SK-N-SH (cell line): ENCODE data around the gene SACM1L. TPM values are rescaled to one million over a fixed set of nuclear protein-coding genes. Genes with fewer than 3 reads are reported as not detected.

Source experiments
- CTCF ChIA-PET: fragments of 300-600, 350-600 bp; formaldehyde crosslinking; extraction: SDS; loops from one replicate; lab custom pipeline; 2021; lab: Yijun Ruan, JAX
- POLR2A ChIA-PET: fragments of 350-600 bp; sonication (Branson Sonifier 250); formaldehyde crosslinking; extraction: SDS; loops from one replicate; lab custom pipeline; 2020; ENCODE audit warnings: antibody characterized with exemption, inconsistent platforms; lab: Yijun Ruan, JAX
- DNase-seq: peaks from one replicate; pipeline ENCODE4 v3.0.0; 2012
- H2AFZ ChIP-seq: fragments of 200-600 bp; sonication (generic); 2 replicates; pipeline ENCODE4 v1.8.1; 2016; ENCODE audit warnings: antibody characterized with exemption, mild to moderate bottlenecking, low read depth
- H3F3A ChIP-seq: fragments of 200-600 bp; sonication (generic); replicated peaks from 2 replicates; pipeline ENCODE3; 2016; ENCODE audit warnings: antibody characterized with exemption, mild to moderate bottlenecking; ENCODE audit not compliant: insufficient read depth
- H3K27ac ChIP-seq, 2 experiments: fragments of 200-500 bp in 1 of 2; fragments of 200-600 bp in 1 of 2; sonication (Bioruptor generic) in 1 of 2; sonication (generic), shearing (Covaris generic) in 1 of 2; 2 replicates each; pipeline versions ENCODE4 v1.5.1 to v1.6.1; 2014 to 2016; ENCODE audit warnings: low read depth in 2 of 2, inconsistent platforms in 1 of 2, low read length in 1 of 2, mild to moderate bottlenecking in 1 of 2, mixed read lengths in 1 of 2
- H3K27me3 ChIP-seq: fragments of 200-600 bp; sonication (generic), shearing (Covaris generic); 2 replicates; pipeline ENCODE4 v1.6.1; 2016; ENCODE audit warnings: mixed run types; ENCODE audit not compliant: insufficient read depth
- H3K36me3 ChIP-seq, 2 experiments: fragments of 200-500 bp in 1 of 2; fragments of 200-600 bp in 1 of 2; sonication (Bioruptor generic) in 1 of 2; sonication (generic) in 1 of 2; replicated peaks in 1 of 2; 2 replicates each; pipeline versions ENCODE3 to v1.5.1; 2014 to 2016; ENCODE audit warnings: low read length in 1 of 2, mild to moderate bottlenecking in 1 of 2; ENCODE audit not compliant: insufficient read depth in 2 of 2, control insufficient read depth in 1 of 2
- H3K4me1 ChIP-seq, 2 experiments: fragments of 200-500 bp in 1 of 2; fragments of 200-600 bp in 1 of 2; sonication (Bioruptor generic) in 1 of 2; sonication (generic), shearing (Covaris generic) in 1 of 2; 2 replicates each; pipeline versions ENCODE4 v1.5.1 to v1.6.1; 2014 to 2016; ENCODE audit warnings: low read depth in 1 of 2, low read length in 1 of 2, mixed run types in 1 of 2; ENCODE audit not compliant: insufficient read depth in 2 of 2, control insufficient read depth in 1 of 2
- H3K4me2 ChIP-seq: fragments of 200-600 bp; sonication (generic), shearing (Covaris generic); 2 replicates; pipeline ENCODE4 v1.6.1; 2017; ENCODE audit warnings: mixed run types
- H3K4me3 ChIP-seq, 2 experiments: fragments of 200-500 bp in 1 of 2; fragments of 200-600 bp in 1 of 2; sonication (Bioruptor generic) in 1 of 2; sonication (generic), shearing (Covaris generic) in 1 of 2; 2 replicates each; pipeline versions ENCODE4 v1.5.1 to v1.8.1; 2014 to 2016; ENCODE audit warnings: low read depth in 2 of 2, inconsistent platforms in 1 of 2, low read length in 1 of 2, mild to moderate bottlenecking in 1 of 2, mixed read lengths in 1 of 2, moderate library complexity in 1 of 2
- H3K79me2 ChIP-seq: fragments of 200-600 bp; sonication (generic); 2 replicates; pipeline ENCODE4 v1.8.1; 2017; ENCODE audit warnings: mild to moderate bottlenecking; ENCODE audit not compliant: insufficient read depth
- H3K9ac ChIP-seq: fragments of 200-600 bp; sonication (generic); 2 replicates; pipeline ENCODE4 v1.6.1; 2017; ENCODE audit warnings: mixed run types
- H3K9me2 ChIP-seq: fragments of 200-600 bp; sonication (generic); 2 replicates; pipeline ENCODE4 v1.6.1; 2017; ENCODE audit warnings: mixed run types
- H3K9me3 ChIP-seq: fragments of 200-600 bp; sonication (generic); 2 replicates; pipeline ENCODE4 v1.6.1; 2017; ENCODE audit warnings: mixed run types, mild to moderate bottlenecking, moderate library complexity
- H4K20me1 ChIP-seq: fragments of 200-600 bp; sonication (generic); 2 replicates; pipeline ENCODE4 v1.6.1; 2017; ENCODE audit warnings: mild to moderate bottlenecking, mixed run types; ENCODE audit not compliant: insufficient read depth
- EZH2phosphoT487 ChIP-seq: fragments of 200-600 bp; sonication (generic); IDR thresholded peaks from 2 replicates; pipeline ENCODE4 v1.6.1; 2017; ENCODE audit warnings: low read depth, mixed run types, mild to moderate bottlenecking, antibody characterized with exemption, moderate library complexity, borderline replicate concordance
- FOXJ3 ChIP-seq: sonication (generic); formaldehyde crosslinking; IDR thresholded peaks from 2 replicates; pipeline ENCODE4 v1.5.1; 2020; ENCODE audit warnings: mild to moderate bottlenecking, missing genetic modification reagents
- FOXM1 ChIP-seq: IDR thresholded peaks from 2 replicates; pipeline ENCODE4 v1.4.0; 2012; ENCODE audit warnings: low read depth, mild to moderate bottlenecking
- GABPA ChIP-seq: IDR thresholded peaks from 2 replicates; pipeline ENCODE4 v1.4.0; 2012; ENCODE audit warnings: low read depth, mild to moderate bottlenecking
- GATA2 ChIP-seq: sonication (generic); formaldehyde crosslinking; IDR thresholded peaks from 2 replicates; pipeline ENCODE4 v1.5.0; 2020; ENCODE audit warnings: mild to moderate bottlenecking, missing genetic modification reagents
- IRF3 ChIP-seq: fragments of 150-350 bp; IDR thresholded peaks from 2 replicates; pipeline ENCODE4 v1.6.1; 2016; ENCODE audit warnings: mild to moderate bottlenecking, low read depth, low read length
- MAX ChIP-seq: IDR thresholded peaks from 2 replicates; pipeline ENCODE4 v1.4.0; 2012; ENCODE audit warnings: low read depth
- MEF2A ChIP-seq: IDR thresholded peaks from 2 replicates; pipeline ENCODE4 v1.4.0; 2012; ENCODE audit warnings: low read depth, borderline replicate concordance
- MXI1 ChIP-seq: IDR thresholded peaks from 2 replicates; pipeline ENCODE4 v1.6.1; 2012; ENCODE audit warnings: mild to moderate bottlenecking, low read depth, low read length, improper control_type of control experiment
- NFIC ChIP-seq: IDR thresholded peaks from 2 replicates; pipeline ENCODE4 v1.4.0; 2012; ENCODE audit warnings: borderline replicate concordance
- POLR2AphosphoS5 ChIP-seq: IDR thresholded peaks from 2 replicates; pipeline ENCODE4 v1.6.1; 2012; ENCODE audit warnings: low read depth, low read length
- RCOR1 ChIP-seq: fragments of 150-350 bp; IDR thresholded peaks from 2 replicates; pipeline ENCODE4 v1.6.1; 2017; ENCODE audit warnings: antibody characterized with exemption, low read length
- RXRA ChIP-seq: IDR thresholded peaks from 2 replicates; pipeline ENCODE4 v1.4.0; 2012; ENCODE audit warnings: low read depth, mild to moderate bottlenecking, borderline replicate concordance
- TAF1 ChIP-seq: IDR thresholded peaks from 2 replicates; pipeline ENCODE4 v1.6.1; 2012; ENCODE audit warnings: low read depth, mild to moderate bottlenecking, low read length, moderate library complexity, borderline replicate concordance
- TEAD4 ChIP-seq: IDR thresholded peaks from 2 replicates; pipeline ENCODE4 v1.4.0; 2012; ENCODE audit warnings: mild to moderate bottlenecking, borderline replicate concordance; ENCODE audit not compliant: insufficient read depth
- USF2 ChIP-seq: fragments of 150-350 bp; IDR thresholded peaks from 2 replicates; pipeline ENCODE4 v1.6.1; 2017; ENCODE audit warnings: antibody characterized with exemption, low read length, low read depth, borderline replicate concordance
- WGBS: methylation state at CpG from one replicate; pipeline ENCODE4 v1.1.6; 2017; ENCODE audit warnings: low lambda C conversion rate; 5-methylcytosine and 5-hydroxymethylcytosine counted together
- polyA plus RNA-seq, 3 experiments: library from polyadenylated mRNA; depleted of rRNA; stranded (reverse); fragments of >200 nt; gene quantifications; 2 replicates each; pipeline ENCODE4 v1.2.3, GENCODE V29; 2012
- TF ChIP-seq, protein P1 (sequence below): fragments of 200-600 bp; sonication (generic); IDR thresholded peaks from 2 replicates; pipeline ENCODE4 v1.6.1; 2017; ENCODE audit warnings: antibody characterized with exemption, mild to moderate bottlenecking, moderate library complexity
- TF ChIP-seq, protein P2 (sequence below): IDR thresholded peaks from 2 replicates; pipeline ENCODE4 v1.4.0; 2012; ENCODE audit warnings: low read depth, borderline replicate concordance
- TF ChIP-seq, protein P3 (sequence below): IDR thresholded peaks from 2 replicates; pipeline ENCODE4; 2012

Gene SACM1L
- polyA plus RNA-seq, 1 of the 3 experiments (the other 2 are of a cell fraction) = 11.2 TPM

GRCh38 chr3:45741742-45742460, 52.7 kb downstream of the SACM1L start:
- H3K4me2 ChIP-seq = no peak overlapping the region
- ChIA-PET CTCF (interaction anchor here (1.1 kb wide), 1 partner anchor 181 kb away, joined by 3 read pairs; no protein-coding TSS in a partner anchor), POLR2A (no interaction called here)
- H3K9ac ChIP-seq = no peak overlapping the region
- no peak for TF ChIP-seq EZH2phosphoT487
- no peak for TF ChIP-seq TAF1
- no peak for TF ChIP-seq MXI1
- TF ChIP-seq POLR2AphosphoS5 = no peak
- no peak for TF ChIP-seq RXRA
- TF ChIP-seq TEAD4 = no peak
- TF ChIP-seq, protein P1, sequence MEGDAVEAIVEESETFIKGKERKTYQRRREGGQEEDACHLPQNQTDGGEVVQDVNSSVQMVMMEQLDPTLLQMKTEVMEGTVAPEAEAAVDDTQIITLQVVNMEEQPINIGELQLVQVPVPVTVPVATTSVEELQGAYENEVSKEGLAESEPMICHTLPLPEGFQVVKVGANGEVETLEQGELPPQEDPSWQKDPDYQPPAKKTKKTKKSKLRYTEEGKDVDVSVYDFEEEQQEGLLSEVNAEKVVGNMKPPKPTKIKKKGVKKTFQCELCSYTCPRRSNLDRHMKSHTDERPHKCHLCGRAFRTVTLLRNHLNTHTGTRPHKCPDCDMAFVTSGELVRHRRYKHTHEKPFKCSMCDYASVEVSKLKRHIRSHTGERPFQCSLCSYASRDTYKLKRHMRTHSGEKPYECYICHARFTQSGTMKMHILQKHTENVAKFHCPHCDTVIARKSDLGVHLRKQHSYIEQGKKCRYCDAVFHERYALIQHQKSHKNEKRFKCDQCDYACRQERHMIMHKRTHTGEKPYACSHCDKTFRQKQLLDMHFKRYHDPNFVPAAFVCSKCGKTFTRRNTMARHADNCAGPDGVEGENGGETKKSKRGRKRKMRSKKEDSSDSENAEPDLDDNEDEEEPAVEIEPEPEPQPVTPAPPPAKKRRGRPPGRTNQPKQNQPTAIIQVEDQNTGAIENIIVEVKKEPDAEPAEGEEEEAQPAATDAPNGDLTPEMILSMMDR = no peak
- TF ChIP-seq FOXJ3 (CRISPR knock-in tag) = no peak
- TF ChIP-seq IRF3 = no peak
- no peak for TF ChIP-seq GATA2 (CRISPR knock-in tag)
- TF ChIP-seq GABPA = no peak
- TF ChIP-seq NFIC = no peak
- TF ChIP-seq, protein P2, sequence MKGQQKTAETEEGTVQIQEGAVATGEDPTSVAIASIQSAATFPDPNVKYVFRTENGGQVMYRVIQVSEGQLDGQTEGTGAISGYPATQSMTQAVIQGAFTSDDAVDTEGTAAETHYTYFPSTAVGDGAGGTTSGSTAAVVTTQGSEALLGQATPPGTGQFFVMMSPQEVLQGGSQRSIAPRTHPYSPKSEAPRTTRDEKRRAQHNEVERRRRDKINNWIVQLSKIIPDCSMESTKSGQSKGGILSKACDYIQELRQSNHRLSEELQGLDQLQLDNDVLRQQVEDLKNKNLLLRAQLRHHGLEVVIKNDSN = no peak
- TF ChIP-seq USF2 = no peak
- TF ChIP-seq, protein P3, sequence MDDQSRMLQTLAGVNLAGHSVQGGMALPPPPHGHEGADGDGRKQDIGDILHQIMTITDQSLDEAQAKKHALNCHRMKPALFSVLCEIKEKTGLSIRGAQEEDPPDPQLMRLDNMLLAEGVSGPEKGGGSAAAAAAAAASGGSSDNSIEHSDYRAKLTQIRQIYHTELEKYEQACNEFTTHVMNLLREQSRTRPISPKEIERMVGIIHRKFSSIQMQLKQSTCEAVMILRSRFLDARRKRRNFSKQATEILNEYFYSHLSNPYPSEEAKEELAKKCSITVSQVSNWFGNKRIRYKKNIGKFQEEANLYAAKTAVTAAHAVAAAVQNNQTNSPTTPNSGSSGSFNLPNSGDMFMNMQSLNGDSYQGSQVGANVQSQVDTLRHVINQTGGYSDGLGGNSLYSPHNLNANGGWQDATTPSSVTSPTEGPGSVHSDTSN = no peak
- TF ChIP-seq RCOR1 = no peak
- no peak for TF ChIP-seq MAX
- TF ChIP-seq FOXM1 = no peak
- TF ChIP-seq MEF2A = no peak
- H3K4me1 ChIP-seq = peaks cover 0 to 2% of the 10 kb centered on the region in 2 experiments; a peak in 1 of 4 replicates
- 93% methylated on average over 6 of the region's 6 CpGs for WGBS
- H3K27me3 ChIP-seq = no peaks in the 10 kb centered on the region
- DNase-seq = no peak
- H3K9me3 ChIP-seq = no peaks in the 10 kb centered on the region
- no peaks in the 10 kb centered on the region for H4K20me1 ChIP-seq
- H3K79me2 ChIP-seq = no peaks in the 10 kb centered on the region
- H3F3A ChIP-seq = no peaks in the 10 kb centered on the region
- no peak overlapping the region for H2AFZ ChIP-seq
- no peak overlapping the region for H3K4me3 ChIP-seq
- no peak overlapping the region for H3K27ac ChIP-seq
- H3K9me2 ChIP-seq = no peaks in the 10 kb centered on the region
- H3K36me3 ChIP-seq = peaks cover 73 to 89% of the 10 kb centered on the region in 2 experiments
